ENCODE measurements around the gene CENPP. TPM values are rescaled to one million over a fixed set of nuclear protein-coding genes. Genes with fewer than 3 reads are reported as not detected.

The CENPP gene
- total RNA-seq, 1 donor: 3.0 TPM

DNA sequence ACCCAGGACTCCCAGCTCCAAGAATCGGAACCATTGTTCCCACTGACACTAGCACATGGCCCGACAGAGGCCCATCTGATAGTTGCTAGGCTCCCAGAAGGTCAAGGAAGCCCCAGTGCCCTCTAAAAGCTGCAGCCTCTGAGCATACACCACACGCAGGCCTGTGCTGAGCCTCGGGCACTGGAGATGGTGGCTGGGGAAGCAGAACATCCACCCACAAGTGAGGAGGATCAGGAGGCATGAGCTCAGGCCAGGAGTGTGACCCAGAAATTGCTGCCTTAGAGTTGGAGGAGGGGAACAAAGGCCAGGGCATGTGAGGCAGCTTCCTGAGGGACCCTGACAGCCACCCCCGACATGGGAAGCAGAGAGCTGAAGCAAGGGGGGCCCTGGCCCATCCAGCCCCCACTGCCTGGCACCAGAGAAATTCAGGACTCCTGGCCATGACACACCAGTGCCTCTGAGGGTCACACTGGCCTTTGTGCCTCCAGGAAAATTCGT is 322.8 kb downstream of the CENPP start:
- no peak for DNase-seq (ENCODE audit: low read depth in 2 of 3, low spot score in 2 of 3)

DNA sequence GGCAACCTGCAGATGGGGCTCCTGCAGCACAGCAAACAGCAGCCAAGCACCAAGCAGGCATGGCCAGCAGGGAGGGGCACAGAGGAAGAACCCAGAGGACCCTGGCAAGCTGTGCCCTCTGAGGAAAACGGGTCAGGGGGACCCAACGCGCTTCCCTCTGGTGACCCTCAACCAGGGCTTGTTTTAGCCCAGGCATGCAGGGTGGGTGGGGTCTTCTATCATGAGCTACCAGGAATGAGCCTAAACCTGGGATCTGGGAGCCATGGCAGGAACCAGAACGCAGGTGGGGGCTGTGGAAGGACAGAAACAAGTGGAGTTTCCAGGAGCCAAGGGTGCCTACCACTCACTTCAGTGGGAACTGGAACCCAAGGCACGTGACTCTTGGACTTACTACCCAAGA is 323.3 kb downstream of the CENPP start:
- no peak for DNase-seq (ENCODE audit: low read depth in 2 of 3, low spot score in 2 of 3)

DNA sequence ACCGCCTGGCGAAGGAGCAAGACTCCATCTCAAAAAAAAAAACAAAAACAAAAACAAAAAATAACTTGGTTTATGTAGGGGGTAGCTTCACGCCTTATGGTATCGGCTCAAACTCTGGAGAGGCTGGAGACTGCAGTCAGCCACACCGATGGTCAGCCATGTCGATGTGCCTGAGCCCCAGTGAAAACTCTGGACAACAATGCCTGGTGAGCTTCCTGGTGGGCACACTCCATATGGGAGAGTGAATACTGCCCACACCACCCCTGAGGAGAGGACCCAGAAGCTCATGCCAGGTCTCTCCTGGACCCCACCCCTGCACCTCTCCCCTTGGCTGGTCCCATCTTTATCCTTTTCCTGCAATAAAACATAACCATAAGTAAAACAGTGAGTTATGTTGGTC is 324.5 kb downstream of the CENPP start:
- no peak for DNase-seq (ENCODE audit: low read depth in 2 of 3, low spot score in 2 of 3)

DNA sequence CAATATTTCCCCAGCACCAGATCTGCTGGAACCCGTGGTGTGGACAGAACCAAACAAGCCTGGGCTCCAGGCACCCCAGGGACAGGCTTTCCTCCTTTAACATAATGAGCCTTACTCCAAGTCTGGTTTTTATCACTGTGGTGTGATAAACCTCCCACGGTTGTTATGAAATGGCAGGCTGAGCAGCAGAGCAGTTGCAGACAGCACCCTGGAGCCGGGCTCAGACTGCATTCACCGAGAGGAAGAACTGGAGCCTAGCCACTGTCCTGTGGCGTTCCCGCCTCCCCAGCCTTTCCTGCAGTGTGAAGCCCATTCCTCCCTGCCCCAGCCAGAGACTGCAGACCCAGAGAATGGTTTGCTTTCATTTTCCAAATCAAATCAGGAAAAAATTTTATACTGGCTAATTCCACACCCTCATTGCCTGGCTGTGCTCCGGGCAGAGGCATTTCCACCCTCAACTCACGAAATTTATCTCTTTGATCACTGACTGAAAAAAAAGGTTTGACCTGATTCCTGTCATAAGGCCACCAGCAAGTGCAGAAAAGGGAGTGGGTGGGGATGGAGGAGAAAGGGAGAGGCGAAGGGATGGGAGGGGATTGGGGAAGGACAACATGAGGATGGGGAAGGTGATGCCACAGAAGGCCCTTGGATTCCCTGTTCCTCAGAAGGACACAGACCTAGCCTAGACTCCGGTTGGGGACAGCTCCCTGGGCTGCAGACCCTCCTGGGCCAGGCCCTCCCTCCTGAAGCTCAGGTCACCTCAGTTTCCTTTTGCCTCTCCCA is 325.3 kb downstream of the CENPP start:
- no peak for DNase-seq (ENCODE audit: low read depth in 2 of 3, low spot score in 2 of 3)

DNA sequence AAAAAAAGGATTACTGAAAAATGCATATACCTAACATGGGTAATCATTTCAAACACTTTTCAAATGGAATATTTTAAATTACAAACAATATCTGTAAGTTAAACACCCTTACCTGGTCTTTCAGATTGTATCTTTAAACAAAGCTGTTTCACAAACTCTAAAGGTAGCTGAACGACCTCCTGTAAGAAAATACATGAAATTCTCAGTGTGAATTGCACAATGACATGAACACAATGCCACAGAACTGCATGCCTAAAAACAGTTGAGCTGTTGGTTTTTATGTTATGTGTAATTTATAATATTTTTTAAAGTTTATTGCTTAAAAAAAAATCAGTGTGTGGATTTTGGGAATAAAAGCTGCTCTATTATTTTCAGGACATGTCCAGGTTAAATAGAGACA is 326.7 kb downstream of the CENPP start:
- no peak for DNase-seq (ENCODE audit: low read depth in 2 of 3, low spot score in 2 of 3)

DNA sequence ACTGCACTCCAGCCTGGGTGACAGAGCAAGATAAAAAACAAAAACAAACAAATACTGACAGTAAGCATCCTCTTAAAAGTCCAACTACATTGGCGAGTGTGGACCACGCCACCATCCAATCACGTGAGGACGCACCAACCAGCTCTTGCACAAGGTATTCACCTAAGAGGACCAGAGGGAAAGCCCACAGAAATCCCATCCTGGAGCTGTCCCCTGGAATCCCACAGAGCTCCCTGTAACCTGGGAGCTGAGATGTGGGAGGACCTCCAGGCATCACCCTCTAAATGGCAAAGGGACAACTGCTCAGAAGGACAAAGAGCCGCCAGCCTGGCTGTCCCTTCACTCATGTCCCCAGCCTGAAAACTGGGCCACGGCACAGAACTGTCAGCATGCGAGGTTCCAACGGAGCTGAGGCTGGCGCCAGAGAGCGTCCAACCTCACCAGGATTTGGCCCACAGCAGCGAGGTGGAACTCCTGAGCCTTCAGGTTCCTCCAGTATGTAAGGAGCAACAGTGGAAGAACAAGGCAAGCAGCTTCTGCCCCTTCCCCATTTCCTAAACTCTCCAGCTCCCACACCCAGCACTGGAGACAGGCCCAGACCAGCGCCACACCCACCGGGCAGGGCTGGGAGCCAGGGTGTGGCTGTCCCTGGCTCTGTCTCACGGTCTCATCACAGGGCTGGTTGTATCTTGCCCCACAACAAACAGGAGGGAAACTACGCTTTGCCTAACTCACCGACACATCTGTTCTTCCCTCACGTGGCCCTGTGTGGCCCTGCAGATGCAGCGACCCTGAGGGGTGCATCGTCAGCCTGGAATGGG is 328.9 kb downstream of the CENPP start:
- no peak for DNase-seq (ENCODE audit: low read depth in 2 of 3, low spot score in 2 of 3)

DNA sequence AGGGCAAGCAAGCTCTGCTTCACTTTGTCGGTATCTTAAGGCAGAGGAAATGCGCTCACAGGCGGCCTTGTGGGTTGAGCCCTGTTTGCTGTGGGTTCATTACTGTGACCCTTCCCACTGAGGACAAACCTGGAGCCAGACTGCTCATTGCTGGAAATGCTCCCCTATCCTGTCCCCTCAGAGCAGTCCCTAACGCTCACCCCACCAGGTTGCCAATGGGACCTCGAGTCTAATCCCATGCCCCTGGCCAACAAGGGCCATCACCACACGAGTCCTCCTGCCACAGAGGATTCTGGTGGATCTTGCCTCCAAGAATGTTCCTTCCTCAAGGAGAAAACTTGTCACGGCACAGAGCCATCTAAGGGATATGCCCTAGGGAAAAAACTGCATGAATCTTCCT is 329.6 kb downstream of the CENPP start:
- no peak for DNase-seq (ENCODE audit: low read depth in 2 of 3, low spot score in 2 of 3)

DNA sequence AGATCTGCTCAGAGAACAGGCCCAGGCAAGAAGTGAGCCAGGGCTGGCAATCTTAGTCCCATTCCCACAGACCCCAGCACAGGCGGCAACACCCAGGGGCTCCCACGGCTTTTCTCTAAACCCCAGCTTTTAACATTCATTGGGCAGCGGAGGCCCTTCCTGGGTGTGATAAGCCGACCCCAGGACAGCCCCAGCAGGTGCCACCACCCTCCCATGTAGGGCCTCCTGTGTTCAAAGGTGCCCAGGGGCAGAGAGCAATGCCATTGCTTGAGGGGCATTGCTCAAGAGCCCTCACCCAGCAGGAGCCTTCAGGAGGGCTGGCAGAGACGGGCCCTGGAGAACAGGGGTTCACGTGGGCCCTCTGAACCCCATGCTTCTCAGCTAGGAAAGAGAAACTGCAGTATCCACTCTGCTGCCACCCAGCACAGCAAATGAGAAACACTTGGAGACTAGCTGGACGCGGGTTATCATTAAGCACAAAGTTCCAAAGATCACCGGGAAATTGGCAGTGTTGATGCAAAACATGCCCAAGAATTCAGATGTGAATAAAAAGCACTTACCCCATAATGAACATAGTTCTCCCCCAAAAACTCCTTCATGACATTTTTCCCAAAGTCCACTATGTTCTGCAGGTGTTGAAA is 330.3 kb downstream of the CENPP start:
- DNase-seq (ENCODE audit: low read depth in 2 of 3, low spot score in 2 of 3): no peak

DNA sequence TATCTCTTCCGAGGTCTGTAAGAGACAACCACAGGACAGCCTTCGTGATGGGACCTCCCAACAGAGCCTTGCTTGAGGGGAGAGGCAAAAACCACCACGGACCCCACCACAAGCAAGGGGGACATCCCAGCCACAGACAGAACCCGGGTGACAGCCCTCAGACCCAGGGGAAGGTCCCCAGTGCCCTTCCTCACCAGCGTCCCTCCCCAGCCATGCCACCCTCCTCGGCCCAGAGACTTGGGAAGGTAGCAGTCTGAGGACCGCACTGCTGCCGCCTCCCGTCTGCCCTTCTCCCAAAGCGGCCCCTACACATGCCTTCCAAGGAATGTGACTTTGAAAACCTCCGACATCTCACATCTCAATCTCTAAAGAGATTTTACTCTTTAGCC is 330.8 kb downstream of the CENPP start:
- DNase-seq (ENCODE audit: low read depth in 2 of 3, low spot score in 2 of 3): no peak

DNA sequence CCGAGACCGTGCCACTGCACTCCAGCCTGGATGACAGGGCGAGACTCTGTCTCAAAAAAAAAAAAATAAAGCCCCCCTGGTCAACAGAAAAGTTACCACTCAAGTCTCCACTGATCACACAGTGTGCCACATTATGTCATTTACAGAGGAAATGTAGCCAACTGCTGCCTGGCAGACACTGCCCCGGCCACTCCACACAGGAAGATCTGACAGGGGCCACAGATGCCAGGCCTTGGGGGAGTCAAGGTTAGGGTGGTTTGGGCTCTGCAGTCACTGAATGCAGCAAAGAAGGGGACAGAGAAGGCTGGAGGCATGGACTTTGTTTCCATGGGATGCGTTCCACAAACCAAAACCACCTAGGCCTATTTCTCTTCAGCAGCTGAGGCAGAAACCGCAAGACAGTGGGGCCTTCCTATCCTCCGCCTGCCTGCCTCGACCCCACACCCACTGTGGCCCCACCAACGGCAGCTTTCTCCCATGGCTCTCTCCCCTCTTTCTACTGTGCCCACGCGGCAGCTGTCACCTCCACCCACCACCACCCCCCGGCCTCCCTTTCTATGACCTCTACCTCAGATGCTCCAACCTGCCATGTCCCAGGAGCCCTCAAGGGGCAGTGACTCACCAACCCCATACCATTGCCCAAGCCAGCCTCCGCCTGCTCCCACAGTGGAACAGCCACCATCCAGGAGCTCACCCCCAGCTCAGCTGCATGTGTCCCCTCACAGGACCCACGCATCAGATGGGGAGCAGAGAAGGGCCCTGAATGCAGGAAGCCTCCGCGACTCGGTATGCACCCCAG is 331.7 kb downstream of the CENPP start:
- no peak for DNase-seq (ENCODE audit: low read depth in 2 of 3, low spot score in 2 of 3)

DNA sequence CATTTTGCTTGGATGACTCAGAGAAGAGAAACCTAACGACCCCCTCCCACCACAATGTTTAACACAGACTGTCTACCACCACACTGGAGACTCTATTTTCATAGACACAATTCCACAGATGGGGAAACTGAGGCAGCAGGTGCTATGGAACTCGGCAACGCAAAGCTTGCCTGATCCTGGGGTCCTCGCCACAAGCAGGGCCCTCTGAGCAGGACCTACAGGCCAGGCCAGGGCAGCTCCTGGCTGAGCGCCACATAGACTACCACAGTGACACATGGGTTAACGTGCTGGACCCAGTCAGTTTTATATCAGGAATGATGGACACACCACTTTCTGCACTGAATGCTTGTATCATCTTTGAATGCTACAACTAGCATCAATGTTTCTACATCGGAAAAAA is 332.4 kb downstream of the CENPP start:
- no peak for DNase-seq (ENCODE audit: low read depth in 2 of 3, low spot score in 2 of 3)

DNA sequence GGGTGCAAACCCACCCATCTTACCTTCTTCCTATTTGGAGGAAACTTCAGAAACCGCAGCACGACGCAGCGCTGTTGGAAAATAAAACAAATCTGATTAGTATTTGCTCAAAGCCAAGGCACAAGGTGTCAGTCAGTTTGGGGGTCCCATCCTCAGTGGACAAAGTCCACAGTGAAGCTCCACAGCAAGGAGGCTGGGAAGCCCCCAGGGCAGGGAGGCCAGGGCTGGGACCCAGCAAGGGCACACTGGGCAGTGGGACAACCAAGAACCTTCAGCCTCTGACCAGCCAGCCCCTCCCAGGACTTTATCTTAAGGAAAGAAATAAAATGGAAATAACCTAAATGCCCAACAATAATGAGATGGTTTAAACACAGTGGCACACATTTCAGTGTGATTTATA is 332.9 kb downstream of the CENPP start:
- no peak for DNase-seq (ENCODE audit: low read depth in 2 of 3, low spot score in 2 of 3)

DNA sequence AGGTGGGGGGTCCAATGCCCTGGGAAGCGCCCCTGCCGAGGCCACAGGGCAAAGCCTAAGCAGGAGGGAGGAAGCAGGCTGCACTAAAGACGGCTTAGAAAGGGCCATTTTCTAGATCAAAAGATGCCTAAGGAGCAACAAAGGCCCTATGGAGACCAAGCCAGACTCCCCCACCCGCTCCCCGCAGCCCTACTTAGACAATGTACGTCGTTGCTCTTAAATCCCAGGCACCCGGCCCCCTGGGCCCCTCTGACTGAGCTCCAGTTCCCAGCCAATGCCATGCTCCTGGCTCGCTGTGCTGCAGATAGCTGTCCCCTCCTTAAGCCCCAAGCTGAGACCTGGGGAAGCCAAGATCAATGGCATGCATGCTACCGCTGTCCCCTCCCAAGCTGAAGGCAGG is 333.8 kb downstream of the CENPP start:
- DNase-seq (ENCODE audit: low read depth in 2 of 3, low spot score in 2 of 3): no peak

DNA sequence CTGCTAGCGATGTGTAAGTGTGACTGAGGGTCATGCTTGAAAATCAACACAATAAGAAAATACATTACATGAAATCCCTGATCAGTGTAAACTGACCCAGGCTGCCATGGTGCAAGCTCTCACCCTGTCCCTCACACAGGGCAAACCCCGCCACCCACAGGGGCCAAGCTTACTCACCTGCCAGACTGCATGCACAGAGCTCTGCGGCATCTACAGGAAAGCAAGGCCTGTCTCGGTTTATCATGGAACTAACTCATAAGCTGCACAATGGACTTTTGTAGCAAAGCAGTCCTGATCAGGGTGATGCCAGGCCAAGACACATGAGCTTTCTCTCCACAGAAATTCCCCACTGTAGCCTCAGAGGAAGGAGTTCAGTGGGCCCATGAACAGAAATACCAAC is 334.5 kb downstream of the CENPP start:
- no peak for DNase-seq (ENCODE audit: low read depth in 2 of 3, low spot score in 2 of 3)

DNA sequence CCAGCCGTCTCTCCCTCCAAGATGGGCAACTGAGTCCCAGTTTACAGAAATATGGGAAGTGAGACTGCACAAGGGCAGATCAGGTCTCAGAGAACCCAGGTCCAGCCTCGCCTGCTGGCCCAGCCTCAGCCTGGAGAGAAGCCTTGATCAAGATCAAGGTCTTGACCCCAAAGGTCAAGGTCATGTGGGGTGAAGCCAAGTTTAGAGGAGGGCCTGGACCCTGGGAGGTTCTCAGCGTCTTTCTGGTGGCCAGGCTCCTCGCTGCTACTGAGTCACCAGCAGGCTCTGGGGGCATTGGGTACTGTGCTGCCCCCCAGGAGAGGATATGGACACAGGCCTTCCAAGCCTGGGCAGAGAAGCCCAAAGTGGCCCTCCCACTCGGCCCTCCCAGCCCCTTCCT is 335.4 kb downstream of the CENPP start:
- no peak for DNase-seq (ENCODE audit: low read depth in 2 of 3, low spot score in 2 of 3)

DNA sequence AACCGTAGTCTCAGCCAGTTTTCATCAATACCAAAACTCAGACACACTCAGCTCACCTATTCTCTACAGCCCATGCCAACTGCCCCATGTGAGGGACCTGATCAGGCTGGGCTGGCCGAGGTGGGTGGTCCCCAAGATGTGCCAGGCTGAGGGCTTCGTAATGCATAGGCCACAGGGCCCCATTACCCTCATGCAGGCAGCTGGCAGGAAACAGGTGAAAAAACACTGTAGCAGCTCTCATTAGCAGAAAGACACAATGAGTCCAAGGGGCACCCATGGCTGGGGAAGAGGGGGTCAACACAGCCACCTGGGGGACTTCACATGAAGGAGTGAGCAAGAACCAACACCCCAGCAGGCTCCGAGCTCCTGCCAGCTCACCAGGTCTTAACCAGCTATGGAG is 336.0 kb downstream of the CENPP start:
- no peak for DNase-seq (ENCODE audit: low read depth in 2 of 3, low spot score in 2 of 3)

DNA sequence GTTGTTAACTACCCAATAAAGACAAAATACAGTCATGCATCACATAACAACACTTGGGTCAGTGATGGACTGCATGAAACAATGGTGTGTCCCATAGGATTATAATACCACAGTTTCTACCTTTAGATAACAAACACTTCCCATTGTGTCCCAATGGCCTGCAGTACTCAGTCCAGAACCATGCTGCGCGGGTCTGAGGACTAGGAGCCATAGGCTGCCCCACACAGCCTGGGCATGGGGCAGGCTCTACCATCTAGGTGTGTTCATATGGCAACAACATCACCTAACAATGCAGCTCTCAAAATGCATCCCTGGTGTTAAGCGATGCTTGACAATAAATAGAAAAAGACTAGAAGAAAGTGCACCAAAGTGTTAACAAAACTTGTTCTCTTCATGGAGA is 337.4 kb downstream of the CENPP start:
- DNase-seq (ENCODE audit: low read depth in 2 of 3, low spot score in 2 of 3): no peak

DNA sequence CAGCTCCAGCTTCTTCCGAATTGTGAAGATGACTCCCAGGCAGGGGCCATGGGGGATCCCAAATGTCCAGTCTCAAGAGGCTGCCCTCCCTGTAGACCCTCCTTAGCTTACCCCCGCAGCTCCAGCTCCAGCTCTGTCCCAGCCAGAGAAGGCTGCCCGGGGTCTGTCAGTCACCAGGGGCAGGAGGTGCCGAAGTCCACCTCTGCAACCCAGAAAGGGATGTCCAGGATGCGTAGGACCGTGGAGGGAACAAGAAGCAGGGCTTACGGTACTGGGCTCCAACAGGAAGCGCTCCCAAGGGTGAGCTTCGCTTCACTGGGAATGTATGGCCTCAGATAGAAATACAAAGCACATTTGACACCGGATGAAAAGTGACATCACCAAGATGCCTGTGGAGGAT is 338.2 kb downstream of the CENPP start:
- no peak for DNase-seq (ENCODE audit: low read depth in 2 of 3, low spot score in 2 of 3)

DNA sequence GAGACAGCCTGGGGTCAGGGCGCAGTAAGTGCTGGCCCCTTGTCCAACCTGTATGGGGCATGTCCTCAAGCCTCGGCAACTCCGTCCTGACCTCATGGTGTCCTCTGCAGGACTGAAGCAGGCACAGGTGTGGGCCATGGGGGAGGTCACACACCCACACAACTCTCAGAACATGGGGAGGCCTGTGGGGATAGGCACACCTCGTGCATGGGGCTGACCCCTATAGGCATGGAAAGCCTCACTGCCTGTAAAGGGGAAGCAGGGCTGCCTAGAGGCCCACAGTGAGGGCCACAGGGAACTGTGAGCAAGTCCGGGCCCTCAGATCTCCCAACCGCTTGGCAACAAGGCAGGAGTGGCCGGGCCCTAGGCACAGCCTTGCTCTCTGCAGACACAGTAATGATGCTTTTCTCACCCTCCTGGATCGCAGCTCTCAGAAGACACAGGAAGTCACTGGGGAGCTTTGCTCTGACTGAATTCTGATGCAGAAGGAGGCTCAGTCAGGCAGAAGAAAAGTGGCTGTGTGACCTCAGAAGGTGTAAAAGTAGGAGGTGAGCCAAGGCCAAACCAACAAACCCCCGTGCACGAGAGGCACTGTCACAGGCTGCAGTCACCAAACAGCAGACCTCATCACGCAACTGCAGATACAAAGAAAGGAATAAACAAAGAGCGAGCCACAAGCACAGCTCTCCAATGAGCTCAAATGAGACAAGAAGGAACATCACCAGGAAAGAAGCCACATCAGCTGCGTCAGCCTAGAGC is 338.8 kb downstream of the CENPP start:
- DNase-seq (ENCODE audit: low read depth in 2 of 3, low spot score in 2 of 3): no peak

DNA sequence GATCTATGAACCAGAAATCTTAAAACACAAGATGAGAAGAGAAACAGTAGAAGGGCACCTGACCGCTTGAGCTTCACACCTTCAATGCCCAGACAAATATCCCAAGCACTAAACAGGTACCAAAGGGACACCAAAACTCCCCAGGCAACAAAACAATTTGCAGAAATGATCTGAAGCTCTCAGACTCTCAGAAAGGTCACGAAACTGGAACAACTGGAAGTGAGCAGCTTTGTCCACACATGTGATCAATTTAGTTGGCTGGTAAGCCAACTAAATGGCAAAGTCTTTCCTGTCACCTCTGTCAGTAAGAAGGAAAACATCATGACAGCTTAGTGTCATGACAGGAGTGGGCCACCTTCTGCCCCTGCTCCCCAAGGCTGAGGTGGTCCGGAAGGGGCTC is 340.1 kb downstream of the CENPP start:
- no peak for DNase-seq (ENCODE audit: low read depth in 2 of 3, low spot score in 2 of 3)

All from hematopoietic multipotent progenitor cell (in vitro differentiated cells).